GM21367 (cell line): Measurements from ENCODE around the gene CTNNA3.

ENCODE experiments used
- ATAC-seq: cut with Tn5 transposase; IDR thresholded peaks from one replicate; pipeline ENCODE4 v1.9.1; 2021; ENCODE audit not compliant: unreplicated experiment

The CTNNA3 gene

DNA sequence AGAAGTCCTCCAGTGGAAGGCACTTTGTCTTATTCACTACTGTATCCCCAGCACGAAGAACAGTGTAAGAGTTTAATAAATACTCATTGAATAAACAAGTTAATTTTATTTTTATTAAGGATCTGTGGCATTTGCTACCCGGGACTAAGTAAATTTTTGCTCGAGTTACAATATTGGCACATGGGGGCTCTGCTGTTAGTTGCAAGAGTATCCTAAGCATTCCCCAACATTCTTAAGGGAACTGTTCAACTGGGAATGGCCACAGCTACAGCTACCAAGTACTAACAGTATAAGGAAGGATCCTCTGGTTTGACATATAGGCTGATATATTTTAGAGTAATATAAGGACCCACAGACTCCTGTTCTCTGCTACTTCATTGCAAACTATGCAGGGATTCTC is 778.9 kb downstream of the CTNNA3 start:
- ATAC-seq = no peak

GRCh38 chr10:66916030-66916429 is 780.0 kb downstream of the CTNNA3 start:
- ATAC-seq = no peak

DNA sequence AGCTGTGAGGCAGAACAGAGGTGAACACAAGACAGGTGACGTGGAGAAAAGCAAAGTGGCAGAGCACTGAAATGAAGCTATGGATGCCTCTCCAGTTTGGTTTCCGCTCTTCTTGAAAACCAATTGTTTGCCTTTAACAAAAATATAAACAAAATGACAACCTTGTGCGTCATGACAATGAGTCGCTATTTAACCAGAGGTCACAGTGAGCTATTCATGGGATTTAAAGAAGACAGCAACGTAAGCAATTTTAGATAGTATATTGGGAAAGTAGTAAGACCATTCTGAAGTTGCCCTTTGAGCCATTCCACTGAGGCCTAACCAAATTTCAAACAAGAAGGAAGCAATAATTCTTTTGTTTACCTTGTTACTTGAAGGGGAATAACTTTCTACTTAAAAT is 785.3 kb downstream of the CTNNA3 start:
- ATAC-seq = no peak

GRCh38 chr10:66892871-66893270 is 803.1 kb downstream of the CTNNA3 start:
- no peak for ATAC-seq

GRCh38 chr10:66888237-66888636 is 807.8 kb downstream of the CTNNA3 start:
- no peak for ATAC-seq

DNA sequence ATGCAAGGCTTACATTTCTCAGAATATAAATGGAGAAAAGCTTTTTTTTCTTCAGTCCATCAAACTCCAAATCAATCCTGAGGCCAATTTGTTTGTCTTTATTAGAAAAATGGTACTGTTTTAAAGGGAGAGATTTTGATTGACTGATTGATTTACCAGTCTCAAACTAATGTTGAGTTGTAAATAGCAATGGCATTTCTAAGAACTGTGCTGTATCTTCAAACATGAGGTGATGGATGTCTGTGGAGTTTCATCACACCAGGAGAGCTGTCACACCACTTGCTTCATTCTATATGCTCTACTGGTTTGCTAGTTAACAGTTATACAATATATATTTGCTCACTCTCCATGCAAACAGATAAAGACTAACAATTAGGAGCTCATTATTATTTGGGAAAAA is 809.1 kb downstream of the CTNNA3 start:
- ATAC-seq = no peak

- no peak for ATAC-seq
These were observed 813.7 kb downstream of the CTNNA3 start for GRCh38 chr10:66882271-66882670.

DNA sequence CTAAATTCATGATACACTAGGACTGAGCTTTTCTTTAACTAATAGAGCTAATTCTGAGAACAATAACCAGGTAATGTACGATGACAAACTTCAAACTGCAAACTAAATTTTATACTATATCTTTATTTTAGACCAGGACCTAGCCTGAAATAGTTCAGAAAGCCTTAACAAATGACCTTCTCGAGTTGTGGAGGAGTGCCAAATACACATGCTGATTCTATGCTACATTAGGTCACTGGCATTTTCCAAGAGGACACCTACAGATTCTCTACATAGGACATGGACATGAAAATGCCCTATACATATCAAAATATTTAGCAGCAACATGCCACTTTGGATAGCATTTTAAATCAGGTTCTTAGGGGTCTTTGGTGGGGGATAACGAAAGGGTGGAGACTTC is 814.2 kb downstream of the CTNNA3 start:
- ATAC-seq = no peak

GRCh38 chr10:66880826-66881225 is 815.2 kb downstream of the CTNNA3 start:
- no peak for ATAC-seq

DNA sequence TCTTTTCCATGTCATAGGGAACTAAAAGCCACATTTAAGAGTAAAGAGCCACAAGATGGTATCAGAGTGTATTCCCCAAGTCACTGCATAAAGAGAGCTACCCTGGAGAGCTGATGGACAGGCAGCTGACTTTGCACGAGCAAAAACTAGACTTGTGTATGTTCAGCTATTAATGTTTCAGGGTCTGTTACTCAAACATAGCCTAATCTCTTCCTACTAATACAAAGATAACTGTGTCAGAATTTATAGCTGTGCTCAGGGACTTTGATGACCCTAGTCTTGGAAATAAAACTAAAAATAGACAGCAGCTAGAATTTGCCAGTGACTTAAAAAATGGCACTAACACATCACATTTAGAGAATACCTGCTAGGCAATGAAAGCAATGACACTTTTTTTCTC is 815.7 kb downstream of the CTNNA3 start:
- ATAC-seq = no peak

GRCh38 chr10:66877361-66877760 is 818.6 kb downstream of the CTNNA3 start:
- no peak for ATAC-seq

DNA sequence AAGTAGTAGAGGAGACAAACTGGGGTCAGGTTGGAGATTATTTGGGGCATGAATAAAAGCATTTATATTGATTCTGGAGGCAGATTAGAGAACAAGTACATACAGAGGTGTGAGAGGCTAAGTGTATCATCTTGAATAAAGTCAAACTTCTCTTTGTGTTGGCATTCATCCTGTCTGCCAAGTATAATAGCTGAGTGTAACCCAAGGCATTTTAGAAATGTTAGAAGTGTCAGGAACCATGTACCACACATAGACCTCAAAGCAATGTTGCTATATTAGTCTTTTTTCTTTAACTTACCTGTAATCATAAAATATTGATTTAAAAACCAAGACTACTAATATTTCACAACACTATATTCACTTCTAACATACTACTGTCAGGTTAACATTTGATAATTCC is 826.4 kb downstream of the CTNNA3 start:
- no peak for ATAC-seq

- ATAC-seq = no peak
These were observed 833.2 kb downstream of the CTNNA3 start for GRCh38 chr10:66862687-66863258.

DNA sequence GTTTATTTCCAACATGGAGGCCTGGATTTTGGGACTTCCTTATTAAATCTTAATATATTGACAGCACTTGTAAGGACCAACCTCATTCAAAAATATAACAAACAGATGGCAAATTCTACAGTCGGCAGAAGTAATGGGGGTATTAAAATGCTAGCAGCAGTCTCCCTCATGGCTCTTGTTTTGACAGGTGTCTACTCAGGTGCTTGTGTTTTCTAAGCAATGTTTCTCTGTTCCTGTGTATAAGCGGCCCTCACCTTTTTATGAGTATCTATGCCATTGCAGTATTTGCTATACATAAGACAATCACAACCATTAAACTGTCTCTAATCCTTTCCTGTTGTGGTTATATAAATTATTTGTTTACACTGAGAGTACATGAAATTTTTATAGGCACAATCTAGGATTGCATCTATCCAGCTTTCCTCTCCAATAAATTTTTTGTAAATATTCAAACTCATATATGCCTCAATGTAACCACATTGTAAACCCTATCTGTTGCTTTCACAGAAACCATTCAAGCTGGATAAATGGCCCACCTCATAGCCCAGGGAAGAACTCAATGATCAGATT is 835.5 kb downstream of the CTNNA3 start:
- ATAC-seq = no peak

DNA sequence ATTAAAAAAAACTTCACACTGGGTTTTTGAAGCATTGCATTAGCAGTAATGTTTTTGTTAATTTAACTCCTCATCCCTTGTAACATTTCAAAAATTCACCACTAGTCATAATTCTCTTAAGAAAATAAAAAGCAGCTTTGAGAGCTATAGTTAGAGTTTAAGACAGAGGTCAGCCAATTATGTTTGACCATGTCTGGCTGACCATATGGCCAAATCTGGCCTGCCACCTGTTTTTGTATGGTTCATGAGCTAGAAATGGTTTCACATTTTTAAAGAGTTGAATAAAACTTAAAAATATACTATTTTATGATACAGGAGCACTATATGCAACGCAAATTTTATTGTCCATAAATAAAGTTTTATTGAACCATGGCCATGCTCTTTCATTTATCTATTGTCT is 843.2 kb downstream of the CTNNA3 start:
- ATAC-seq = no peak

DNA sequence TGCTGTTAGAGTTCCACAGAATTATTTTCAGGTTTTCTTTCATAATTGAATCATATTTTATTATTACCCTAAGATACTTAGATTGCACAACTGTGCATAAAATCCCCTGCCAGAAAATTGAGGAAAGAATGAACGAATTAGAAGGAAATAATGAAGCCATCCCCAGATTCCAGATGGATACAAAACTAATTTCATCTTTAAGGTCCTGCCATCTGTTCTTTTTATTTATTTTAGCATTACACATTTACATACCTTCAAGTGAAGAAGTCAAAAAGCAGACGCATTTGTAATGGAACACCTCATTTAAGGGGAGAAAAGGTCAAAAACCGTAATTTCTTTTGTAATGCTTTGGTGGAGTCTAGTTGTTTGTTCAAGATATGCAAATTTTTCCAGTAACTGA is 847.1 kb downstream of the CTNNA3 start:
- ATAC-seq = no peak

GRCh38 chr10:66844176-66844942 is 851.6 kb downstream of the CTNNA3 start:
- no peak for ATAC-seq

- ATAC-seq = no peak
These were observed 852.6 kb downstream of the CTNNA3 start for GRCh38 chr10:66843396-66843795.

DNA sequence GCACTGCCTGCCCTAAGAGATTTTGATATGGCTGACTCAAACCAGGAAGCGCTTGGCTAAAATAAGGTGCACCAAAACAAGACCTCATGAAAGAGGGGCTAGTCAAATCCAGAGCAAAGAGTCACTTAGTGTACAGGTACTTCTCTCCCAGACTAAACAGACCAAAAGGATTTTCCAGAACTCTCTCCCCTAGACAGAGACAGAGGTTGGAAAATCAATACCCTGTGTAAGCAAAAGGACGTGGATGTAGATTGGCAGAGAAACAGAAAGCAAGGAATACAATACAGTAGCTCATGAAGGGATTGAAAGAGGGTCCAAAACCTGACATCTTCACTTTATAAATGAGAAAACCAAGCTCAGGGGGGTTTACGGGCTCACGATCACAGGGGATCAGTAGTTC is 853.1 kb downstream of the CTNNA3 start:
- ATAC-seq = no peak

DNA sequence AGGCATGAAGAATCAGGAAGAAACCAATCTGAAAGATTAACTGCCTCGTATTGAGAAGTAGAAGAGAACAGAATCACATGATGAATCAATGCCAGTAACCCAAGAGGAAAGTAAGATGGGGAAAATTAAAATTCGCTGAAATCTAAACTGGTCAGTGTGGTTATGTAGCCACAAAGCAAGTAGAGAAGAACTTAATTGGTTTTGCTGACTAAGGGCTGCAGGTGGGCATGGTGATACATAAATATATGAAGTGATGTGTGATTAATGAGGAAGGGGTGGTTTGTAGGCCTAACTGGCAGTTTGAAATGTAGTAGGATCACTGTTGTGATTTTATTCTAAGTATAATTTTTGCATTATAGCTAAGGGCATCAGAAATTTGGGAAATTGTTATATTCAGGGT is 853.6 kb downstream of the CTNNA3 start:
- no peak for ATAC-seq

DNA sequence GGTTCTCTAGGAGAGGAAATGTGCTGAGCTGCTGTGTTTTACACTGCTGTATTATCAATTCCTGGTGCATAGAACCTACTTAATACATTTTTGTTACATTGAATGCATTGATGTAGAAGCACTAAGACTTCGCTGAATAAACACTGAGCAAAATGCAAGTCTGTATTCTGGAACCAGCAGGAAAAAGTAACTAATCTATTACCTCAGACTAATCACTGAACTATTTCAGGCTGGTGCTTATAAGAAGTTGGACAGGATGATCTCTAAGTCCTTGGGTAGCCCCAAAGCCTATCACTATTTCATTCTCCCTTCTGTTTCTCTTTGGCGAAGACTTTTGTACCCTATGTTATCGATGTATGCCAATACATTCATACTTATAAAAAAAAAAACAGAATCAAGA is 857.3 kb downstream of the CTNNA3 start:
- no peak for ATAC-seq

- ATAC-seq = no peak
These were observed 858.0 kb downstream of the CTNNA3 start for GRCh38 chr10:66837990-66838389.

DNA sequence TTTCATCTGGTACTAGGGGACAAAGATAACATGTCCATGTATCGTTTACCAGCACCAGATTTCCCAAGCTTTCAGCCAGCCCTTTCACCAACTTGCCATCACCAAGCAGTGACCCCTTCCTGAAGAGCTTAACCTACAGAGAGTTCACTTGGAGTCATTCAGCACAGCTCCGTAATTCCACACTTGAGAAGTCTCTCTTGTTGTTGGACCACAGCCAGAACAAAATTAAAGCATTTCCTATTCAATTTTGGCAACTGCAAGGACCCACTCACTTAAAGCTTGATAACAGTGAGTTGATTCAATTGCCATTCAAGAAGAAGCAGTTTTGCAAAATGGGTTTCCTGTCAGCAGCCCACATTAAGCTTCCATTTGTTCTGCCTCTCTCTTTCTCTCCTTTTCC is 858.7 kb downstream of the CTNNA3 start:
- ATAC-seq = no peak
